Activated T-cell treated with anti-CD3 and anti-CD28 coated beads for 4 hours (primary cell): ENCODE data around the gene SDCCAG8.
"Not testable (repeated sequence)": the region's sequence is repeated elsewhere in the genome, so short reads cannot be mapped to it uniquely, and the experiment has no call there.

ENCODE experiments used
- DNase-seq: peaks from one replicate; pipeline ENCODE4 v3.0.0-alpha.2; 2020

SDCCAG8 gene

GRCh38 chr1:243287652-243288051 lies 31.8 kb downstream of the SDCCAG8 start:
- DNase-seq, result no peak

GRCh38 chr1:243288062-243288461 lies 32.2 kb downstream of the SDCCAG8 start:
- no peak for DNase-seq

- no peak for DNase-seq
Measured at GRCh38 chr1:243291292-243291691, 35.5 kb downstream of the SDCCAG8 start.

- DNase-seq, result no peak
Measured at GRCh38 chr1:243292117-243292516, 36.3 kb downstream of the SDCCAG8 start.

GRCh38 chr1:243293941-243294722 lies 38.3 kb downstream of the SDCCAG8 start:
- no peak for DNase-seq

GRCh38 chr1:243294723-243295121 lies 38.9 kb downstream of the SDCCAG8 start:
- no peak for DNase-seq

- DNase-seq, result no peak
Measured at GRCh38 chr1:243299069-243299468, 43.2 kb downstream of the SDCCAG8 start.

- DNase-seq, result no peak
Measured at GRCh38 chr1:243301059-243301458, 45.2 kb downstream of the SDCCAG8 start.

GRCh38 chr1:243311809-243312208 lies 56.0 kb downstream of the SDCCAG8 start:
- DNase-seq, result no peak

GRCh38 chr1:243312952-243313634 lies 57.3 kb downstream of the SDCCAG8 start:
- DNase-seq, result no peak

- no peak for DNase-seq
Measured at GRCh38 chr1:243313635-243314536, 58.0 kb downstream of the SDCCAG8 start.

GRCh38 chr1:243315455-243315854 lies 59.6 kb downstream of the SDCCAG8 start:
- no peak for DNase-seq

- no peak for DNase-seq
Measured at GRCh38 chr1:243315893-243316292, 60.1 kb downstream of the SDCCAG8 start.

GRCh38 chr1:243316366-243316989 lies 60.6 kb downstream of the SDCCAG8 start:
- no peak for DNase-seq

- DNase-seq, result no peak
Measured at GRCh38 chr1:243320224-243320623, 64.4 kb downstream of the SDCCAG8 start.

- DNase-seq, result no peak
Measured at GRCh38 chr1:243322326-243322725, 66.5 kb downstream of the SDCCAG8 start.

- DNase-seq, result no peak
Measured at GRCh38 chr1:243323491-243323890, 67.7 kb downstream of the SDCCAG8 start.

- DNase-seq, result peak; percentile 6
Measured at GRCh38 chr1:243325305-243325890, 69.6 kb downstream of the SDCCAG8 start.

- DNase-seq, result no peak
Measured at GRCh38 chr1:243332440-243332839, 76.6 kb downstream of the SDCCAG8 start.

GRCh38 chr1:243335292-243335691 lies 79.5 kb downstream of the SDCCAG8 start:
- DNase-seq, result no peak

- no peak for DNase-seq
Measured at GRCh38 chr1:243336163-243336562, 80.3 kb downstream of the SDCCAG8 start.

GRCh38 chr1:243338848-243339247 lies 83.0 kb downstream of the SDCCAG8 start:
- DNase-seq, result not testable (repeated sequence)
